IgD-negative memory B cell (primary cell): ENCODE results near the gene TBX1. TPM values are rescaled to one million over a fixed set of nuclear protein-coding genes. Genes with fewer than 3 reads are reported as not detected.

ENCODE experiments used
- H3K27ac Mint-ChIP-seq, 3 donors: one replicate each; pipeline ENCODE4 v1.8.0; 2020 to 2022; ENCODE audit warnings: mild to moderate bottlenecking in 3 of 3, mixed read lengths in 3 of 3, moderate library complexity in 1 of 3
- H3K27me3 Mint-ChIP-seq: one replicate; pipeline ENCODE4 v1.8.0; 2021; ENCODE audit warnings: mixed read lengths
- H3K36me3 Mint-ChIP-seq: one replicate; pipeline ENCODE4 v1.8.0; 2020; ENCODE audit warnings: mild to moderate bottlenecking, mixed read lengths
- H3K4me1 Mint-ChIP-seq, 3 donors: one replicate each; pipeline ENCODE4 v1.8.0; 2020 to 2022; ENCODE audit warnings: mixed read lengths in 3 of 3, mild to moderate bottlenecking in 1 of 3
- H3K4me3 Mint-ChIP-seq, 4 donors: one replicate each; pipeline ENCODE4 v1.8.0; 2020 to 2022; ENCODE audit warnings: mild to moderate bottlenecking in 4 of 4, mixed read lengths in 4 of 4, moderate library complexity in 3 of 4
- H3K9me3 Mint-ChIP-seq, 3 donors: one replicate each; pipeline ENCODE4 v1.8.0; 2020 to 2021; ENCODE audit warnings: mixed read lengths in 3 of 3, mild to moderate bottlenecking in 1 of 3
- polyA plus RNA-seq: library from polyadenylated mRNA; unstranded; fragments of 300-500 nt; fragmentation: Illumina TruSeq; gene quantifications from one replicate; pipeline ENCODE4 v1.2.3, GENCODE V29; 2021

Gene TBX1
- polyA plus RNA-seq, 1 donor from 2014 or later: not detected

- peak overlapping the region in 1 of 3 donors; percentile 10 for H3K27ac Mint-ChIP-seq
- peaks cover 36% of the 10 kb centered on the region for H3K27me3 Mint-ChIP-seq
- no peaks in the 10 kb centered on the region for H3K9me3 Mint-ChIP-seq
- no peak overlapping the region for H3K4me3 Mint-ChIP-seq
- H3K4me1 Mint-ChIP-seq: peaks cover 0 to 6% (median 6%) of the 10 kb centered on the region in 3 donors
- no peaks in the 10 kb centered on the region for H3K36me3 Mint-ChIP-seq
These were observed 8.9 kb upstream of the TBX1 start for GRCh38 chr22:19751497-19752245.

DNA sequence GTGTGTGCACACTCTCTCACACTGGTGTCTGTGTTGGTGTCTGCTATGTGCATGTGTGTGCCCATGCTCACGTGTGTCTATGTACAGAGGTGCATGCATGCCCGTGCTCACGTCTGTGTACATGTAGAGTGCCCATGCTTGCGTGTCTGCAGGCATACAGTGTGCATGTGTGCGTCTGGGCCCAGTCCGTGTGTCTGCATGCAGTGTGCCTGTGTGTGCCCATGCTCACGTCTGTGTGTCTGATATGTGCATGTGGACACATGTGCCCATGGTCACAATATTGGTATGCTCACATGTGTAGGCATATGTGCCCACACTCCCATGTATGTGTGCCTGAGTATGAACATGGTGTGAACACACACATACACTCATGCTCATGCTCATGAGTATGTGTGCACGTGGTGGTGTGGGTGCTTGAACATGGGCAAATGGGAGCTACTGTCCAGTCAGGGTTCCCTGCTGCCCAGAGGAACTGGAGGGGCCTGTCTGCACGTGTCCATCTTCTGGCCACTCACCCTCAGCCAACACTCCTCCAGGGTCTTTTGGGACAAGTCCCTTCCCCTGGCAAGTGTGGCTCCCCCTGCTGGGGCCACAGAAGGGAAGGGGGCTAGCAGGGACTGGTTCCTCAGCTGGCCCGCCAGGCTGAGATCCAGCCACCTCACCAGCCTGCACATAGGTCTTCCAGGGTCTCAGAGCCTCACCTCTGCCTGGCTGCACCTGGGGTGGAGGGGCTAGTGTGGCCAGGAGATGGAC is 7.3 kb upstream of the TBX1 start:
- H3K9me3 Mint-ChIP-seq: no peaks in the 10 kb centered on the region
- no peak overlapping the region for H3K27ac Mint-ChIP-seq
- peaks cover 47% of the 10 kb centered on the region for H3K27me3 Mint-ChIP-seq

GRCh38 chr22:19753996-19754700 is 6.4 kb upstream of the TBX1 start:
- peaks cover 45% of the 10 kb centered on the region for H3K27me3 Mint-ChIP-seq
- H3K9me3 Mint-ChIP-seq: no peaks in the 10 kb centered on the region
- no peak overlapping the region for H3K27ac Mint-ChIP-seq
- H3K4me3 Mint-ChIP-seq: no peak overlapping the region
- peaks cover 8 to 14% (median 11%) of the 10 kb centered on the region in 3 donors for H3K4me1 Mint-ChIP-seq
- no peaks in the 10 kb centered on the region for H3K36me3 Mint-ChIP-seq

More for the DNA sequence above, 7.3 kb upstream of the TBX1 start:
- Mint-ChIP-seq H3K4me1 (peaks cover 8 to 14% (median 11%) of the 10 kb centered on the region in 3 donors), H3K36me3 (no peaks in the 10 kb centered on the region), H3K4me3 (no peak overlapping the region)

DNA sequence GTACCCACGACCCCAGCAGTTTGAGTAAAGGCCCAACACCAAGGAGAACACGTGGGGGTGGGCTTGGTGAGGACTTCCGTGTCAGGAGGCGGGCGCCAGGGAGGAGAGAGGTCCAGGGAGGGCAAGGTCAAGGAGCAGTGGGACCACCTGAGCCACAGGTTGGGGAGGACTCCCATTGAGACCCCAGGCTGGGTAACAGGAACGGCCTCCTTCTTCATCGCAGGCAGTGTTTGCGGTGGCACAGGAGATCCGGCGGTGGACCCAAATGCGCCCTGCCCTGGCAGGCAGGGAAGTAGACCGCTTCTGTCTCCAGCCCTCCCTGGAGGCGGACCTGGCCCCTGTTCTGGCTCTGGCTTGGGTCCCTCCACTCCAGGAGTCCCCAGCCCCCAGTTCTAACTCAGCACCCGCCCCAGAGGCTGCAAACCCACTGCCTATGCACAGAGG is 5.9 kb upstream of the TBX1 start:
- H3K4me1 Mint-ChIP-seq: peaks cover 10 to 18% (median 12%) of the 10 kb centered on the region in 3 donors
- no peak overlapping the region for H3K4me3 Mint-ChIP-seq
- peaks cover 49% of the 10 kb centered on the region for H3K27me3 Mint-ChIP-seq
- H3K36me3 Mint-ChIP-seq: no peaks in the 10 kb centered on the region
- no peaks in the 10 kb centered on the region for H3K9me3 Mint-ChIP-seq
- no peak overlapping the region for H3K27ac Mint-ChIP-seq

- Mint-ChIP-seq H3K4me1 (peaks cover 15 to 22% (median 17%) of the 10 kb centered on the region in 3 donors), H3K27me3 (peaks cover 54% of the 10 kb centered on the region), H3K27ac (no peak overlapping the region), H3K36me3 (no peaks in the 10 kb centered on the region), H3K4me3 (no peak overlapping the region), H3K9me3 (no peaks in the 10 kb centered on the region)
These were observed 5.3 kb upstream of the TBX1 start for GRCh38 chr22:19755145-19755710.

DNA sequence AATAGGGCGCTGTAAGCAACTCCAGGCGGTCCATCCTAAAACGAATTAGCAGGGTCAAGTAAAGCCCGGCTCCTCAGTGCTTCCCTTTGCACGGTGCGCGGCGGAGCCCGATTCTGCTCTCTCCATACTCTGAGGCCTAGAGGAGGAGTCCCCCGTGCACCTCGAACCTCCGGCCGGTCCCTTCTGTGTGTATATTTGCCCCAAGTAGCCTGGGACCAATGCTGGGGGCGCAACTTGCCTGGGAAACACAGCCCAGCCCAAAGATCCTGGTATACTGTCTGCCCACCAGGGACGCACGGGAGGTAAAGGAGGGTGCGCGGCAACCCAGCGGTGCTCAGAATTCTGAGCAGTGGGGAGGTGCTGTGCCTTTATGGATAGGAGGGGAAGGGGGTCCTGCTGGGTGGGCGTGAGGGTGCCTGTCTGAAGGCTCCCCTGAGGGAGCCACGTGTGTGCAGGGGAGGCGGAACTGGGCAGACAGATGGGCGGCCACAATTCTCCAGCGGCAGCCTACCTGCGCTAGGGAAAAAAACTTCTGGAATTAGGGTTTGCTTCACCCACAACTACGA is 4.8 kb upstream of the TBX1 start:
- H3K27ac Mint-ChIP-seq: no peak overlapping the region
- H3K36me3 Mint-ChIP-seq: no peaks in the 10 kb centered on the region
- no peaks in the 10 kb centered on the region for H3K9me3 Mint-ChIP-seq
- peaks cover 16 to 23% (median 18%) of the 10 kb centered on the region in 3 donors for H3K4me1 Mint-ChIP-seq
- H3K4me3 Mint-ChIP-seq: peak overlapping the region; percentile 16 to 91 (median 68)
- peaks cover 54% of the 10 kb centered on the region for H3K27me3 Mint-ChIP-seq

- Mint-ChIP-seq H3K4me3 (peak overlapping the region; percentile 50 to 91 (median 73)), H3K36me3 (no peaks in the 10 kb centered on the region), H3K27me3 (peaks cover 55% of the 10 kb centered on the region), H3K9me3 (no peaks in the 10 kb centered on the region), H3K27ac (no peak overlapping the region), H3K4me1 (peaks cover 17 to 23% (median 18%) of the 10 kb centered on the region in 3 donors)
These were observed 4.1 kb upstream of the TBX1 start for GRCh38 chr22:19756288-19757128.

DNA sequence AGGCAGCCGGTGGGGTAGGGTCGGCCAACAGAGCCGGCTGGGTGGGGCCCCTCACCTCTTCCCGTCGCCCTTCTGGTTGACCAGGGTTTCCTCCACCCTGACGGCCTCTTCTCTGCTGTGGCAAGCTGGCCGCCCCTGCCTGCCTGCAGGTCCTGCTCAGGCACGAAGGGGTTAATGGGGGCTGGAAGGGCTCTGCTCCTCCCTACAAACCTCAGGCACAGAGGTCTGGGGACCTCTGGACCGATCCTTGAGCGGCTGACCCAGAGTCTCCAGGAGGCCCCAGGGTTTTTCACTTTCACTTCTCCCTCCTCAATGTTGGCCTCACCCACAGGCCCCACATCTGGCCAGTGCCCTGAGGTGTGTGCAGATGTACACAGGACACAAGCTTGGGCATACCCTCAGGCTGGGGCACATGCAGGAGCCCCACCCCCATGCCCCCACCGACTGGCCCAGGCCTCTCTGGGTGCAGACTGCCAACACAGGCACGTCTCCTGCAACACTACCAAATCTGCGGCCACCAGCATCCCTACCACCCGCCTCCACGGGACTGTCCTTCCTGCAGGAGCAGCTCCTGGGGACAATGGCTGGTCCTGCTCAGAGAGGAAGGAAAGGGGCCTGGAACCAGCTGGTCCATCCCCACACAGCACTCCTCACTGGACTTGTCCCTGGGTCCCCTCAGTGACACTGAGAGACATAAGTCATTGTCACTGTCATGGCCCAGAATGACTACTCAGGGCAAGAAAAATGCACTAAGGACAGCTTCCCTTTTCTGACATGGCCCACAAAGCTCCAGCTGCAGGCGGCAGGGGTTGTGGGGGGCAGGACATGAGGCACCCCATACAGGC is 3.2 kb upstream of the TBX1 start:
- Mint-ChIP-seq H3K27ac (peak overlapping the region in 2 of 3 donors; percentile 57 to 73), H3K36me3 (no peaks in the 10 kb centered on the region)

GRCh38 chr22:19757985-19758895 is 2.3 kb upstream of the TBX1 start:
- peaks cover 18 to 23% (median 20%) of the 10 kb centered on the region in 3 donors for H3K4me1 Mint-ChIP-seq
- peak overlapping the region; percentile 54 to 75 (median 69) for H3K4me3 Mint-ChIP-seq
- peak overlapping the region in 1 of 3 donors; percentile 53 for H3K27ac Mint-ChIP-seq
- H3K36me3 Mint-ChIP-seq: no peaks in the 10 kb centered on the region
- H3K9me3 Mint-ChIP-seq: no peaks in the 10 kb centered on the region
- peaks cover 57% of the 10 kb centered on the region for H3K27me3 Mint-ChIP-seq

More for the DNA sequence above, 3.2 kb upstream of the TBX1 start:
- Mint-ChIP-seq H3K9me3 (no peaks in the 10 kb centered on the region), H3K4me1 (peaks cover 18 to 23% (median 20%) of the 10 kb centered on the region in 3 donors), H3K27me3 (peaks cover 60% of the 10 kb centered on the region), H3K4me3 (peak overlapping the region; percentile 54 to 91 (median 79))

- no peaks in the 10 kb centered on the region for H3K36me3 Mint-ChIP-seq
- H3K9me3 Mint-ChIP-seq: no peaks in the 10 kb centered on the region
- peak overlapping the region in 2 of 4 donors; percentile 68 to 79 for H3K4me3 Mint-ChIP-seq
- peaks cover 56% of the 10 kb centered on the region for H3K27me3 Mint-ChIP-seq
- H3K27ac Mint-ChIP-seq: no peak overlapping the region
- H3K4me1 Mint-ChIP-seq: peaks cover 18 to 23% (median 20%) of the 10 kb centered on the region in 3 donors
These were observed 1.6 kb upstream of the TBX1 start for GRCh38 chr22:19758896-19759426.

- H3K4me3 Mint-ChIP-seq: peak overlapping the region; percentile 53 to 91 (median 76)
- peak overlapping the region in 1 of 3 donors; percentile 8 for H3K27ac Mint-ChIP-seq
- H3K4me1 Mint-ChIP-seq: peaks cover 18 to 23% (median 20%) of the 10 kb centered on the region in 3 donors
- H3K9me3 Mint-ChIP-seq: no peaks in the 10 kb centered on the region
- no peaks in the 10 kb centered on the region for H3K36me3 Mint-ChIP-seq
- H3K27me3 Mint-ChIP-seq: peaks cover 51% of the 10 kb centered on the region
These were observed 1.0 kb upstream of the TBX1 start for GRCh38 chr22:19759427-19760057.
